Stimulated activated CD4-positive, alpha-beta T cell treated with anti-CD3 and anti-CD28 coated beads, Interleukin-12 subunit alpha, Interleukin-12 subunit beta, amount 100 ng/mL, for 24 hours (primary cell): Measurements from ENCODE around the gene ZNF157.

Source experiments
- DNase-seq, 2 experiments: peaks; one replicate each; pipeline ENCODE4 v3.0.0-alpha.2; 2020; ENCODE audit warnings: low read depth in 2 of 2

Gene ZNF157

GRCh38 chrX:47446971-47447370 is 76.6 kb downstream of the ZNF157 start:
- DNase-seq: no peak

- no peak for DNase-seq
Measured at GRCh38 chrX:47447607-47448006, 77.2 kb downstream of the ZNF157 start.

GRCh38 chrX:47448165-47448806 is 77.9 kb downstream of the ZNF157 start:
- no peak for DNase-seq

GRCh38 chrX:47452112-47452511 is 81.7 kb downstream of the ZNF157 start:
- DNase-seq: no peak

GRCh38 chrX:47456080-47456479 is 85.7 kb downstream of the ZNF157 start:
- DNase-seq: no peak

GRCh38 chrX:47458528-47458927 is 88.2 kb downstream of the ZNF157 start:
- DNase-seq: no peak

GRCh38 chrX:47460561-47460960 is 90.2 kb downstream of the ZNF157 start:
- DNase-seq: no peak
